ENCODE measurements around the gene TNS3.
"Not testable (repeated sequence)": the region's sequence is repeated elsewhere in the genome, so short reads cannot be mapped to it uniquely, and the experiment has no call there.

Gene TNS3

GRCh38 chr7:47452295-47452694 lies 129.6 kb downstream of the TNS3 start:
- no peak for DNase-seq (ENCODE audit: low read depth in 2 of 2)

DNA sequence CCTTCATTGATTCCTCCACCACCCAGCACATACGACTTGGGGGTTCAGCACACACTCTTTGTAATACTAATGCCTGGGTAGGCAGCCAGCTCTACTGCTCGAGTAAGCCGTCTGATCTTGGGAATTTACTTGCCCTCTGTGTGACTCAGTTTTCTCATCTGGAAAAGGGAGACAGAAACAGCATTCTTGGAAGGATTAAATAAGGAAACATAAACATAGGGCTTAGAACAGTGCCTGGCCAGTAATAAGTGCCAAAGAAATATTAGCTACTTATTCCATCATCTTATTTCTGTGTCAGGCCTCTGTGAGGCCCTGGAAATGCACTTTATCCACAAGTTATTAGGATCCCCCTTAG lies 130.1 kb downstream of the TNS3 start:
- no peak for DNase-seq (ENCODE audit: low read depth in 2 of 2)

GRCh38 chr7:47449810-47450590 lies 131.9 kb downstream of the TNS3 start:
- no peak for DNase-seq (ENCODE audit: low read depth in 2 of 2)

GRCh38 chr7:47448971-47449370 lies 132.9 kb downstream of the TNS3 start:
- no peak for DNase-seq (ENCODE audit: low read depth in 2 of 2)

- DNase-seq (ENCODE audit: low read depth in 2 of 2), result no peak
Observed at GRCh38 chr7:47447621-47448349, 134.1 kb downstream of the TNS3 start.

GRCh38 chr7:47446871-47447466 lies 134.9 kb downstream of the TNS3 start:
- DNase-seq (ENCODE audit: low read depth in 2 of 2), result no peak

DNA sequence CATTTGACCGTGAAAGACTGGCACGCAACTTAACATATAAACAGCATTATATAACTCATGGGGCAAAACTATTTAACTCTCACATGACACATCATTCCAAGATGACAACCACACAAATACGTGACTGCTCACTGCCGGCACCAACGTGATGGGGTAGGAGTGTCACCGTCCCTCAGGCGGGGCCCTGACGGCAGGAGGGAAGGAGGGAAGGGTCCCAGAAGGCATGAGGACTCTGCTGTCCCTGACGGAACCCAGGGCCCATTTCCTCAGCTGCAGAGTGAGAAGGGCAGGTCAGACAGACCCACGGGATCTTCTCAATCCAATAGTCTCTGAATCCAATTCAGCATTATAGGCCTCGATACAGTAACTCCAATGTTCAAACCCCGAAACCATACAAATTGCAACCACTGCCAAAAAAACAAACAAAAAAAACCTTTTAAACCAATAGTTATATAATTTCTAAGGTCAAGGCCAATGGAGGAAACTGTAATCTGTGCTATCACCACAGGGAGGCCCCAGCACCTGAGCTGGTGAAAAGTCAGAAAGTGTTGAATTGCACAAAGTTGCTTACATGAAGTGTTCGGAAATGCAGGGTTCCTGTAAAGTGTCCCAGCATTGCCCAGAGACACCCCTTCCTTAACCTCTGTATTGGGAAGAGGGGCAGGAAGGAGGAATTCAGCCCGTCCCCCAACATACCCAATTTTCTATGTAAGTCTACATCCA lies 137.4 kb downstream of the TNS3 start:
- no peak for DNase-seq (ENCODE audit: low read depth in 2 of 2)

DNA sequence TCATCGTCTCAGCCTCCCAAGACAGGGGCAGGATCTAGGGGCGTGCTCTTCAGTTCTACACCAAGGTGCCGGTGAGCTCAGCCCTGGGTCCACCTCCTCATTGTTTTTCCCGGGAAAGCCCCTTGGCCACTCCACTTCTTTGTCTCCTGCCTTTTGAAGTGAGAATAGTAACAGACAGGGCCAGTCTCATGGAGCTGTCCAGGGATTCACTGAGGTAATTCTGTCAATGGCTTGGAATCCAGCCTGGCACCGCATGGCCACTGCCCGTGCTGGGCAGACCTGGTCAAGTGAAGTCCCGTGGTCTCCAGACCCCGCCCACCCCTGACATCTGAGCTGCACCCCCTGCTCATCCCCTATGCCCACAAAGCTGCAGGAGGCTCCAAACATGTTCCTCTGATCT lies 138.9 kb downstream of the TNS3 start:
- no peak for DNase-seq (ENCODE audit: low read depth in 2 of 2)

DNA sequence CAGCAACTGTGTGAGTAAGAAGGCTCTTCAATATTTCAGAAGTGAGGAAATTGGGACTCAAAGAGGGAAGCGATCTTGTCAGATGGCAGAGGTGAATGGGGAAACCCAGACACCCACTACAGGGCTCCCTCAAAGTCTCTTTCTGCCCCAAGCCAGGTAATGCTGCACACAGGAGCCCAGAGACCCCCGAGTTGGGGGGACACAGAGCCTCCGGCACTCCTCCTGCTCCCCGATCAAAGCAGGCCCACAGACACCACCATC lies 139.4 kb downstream of the TNS3 start:
- DNase-seq (ENCODE audit: low read depth in 2 of 2), result no peak

DNA sequence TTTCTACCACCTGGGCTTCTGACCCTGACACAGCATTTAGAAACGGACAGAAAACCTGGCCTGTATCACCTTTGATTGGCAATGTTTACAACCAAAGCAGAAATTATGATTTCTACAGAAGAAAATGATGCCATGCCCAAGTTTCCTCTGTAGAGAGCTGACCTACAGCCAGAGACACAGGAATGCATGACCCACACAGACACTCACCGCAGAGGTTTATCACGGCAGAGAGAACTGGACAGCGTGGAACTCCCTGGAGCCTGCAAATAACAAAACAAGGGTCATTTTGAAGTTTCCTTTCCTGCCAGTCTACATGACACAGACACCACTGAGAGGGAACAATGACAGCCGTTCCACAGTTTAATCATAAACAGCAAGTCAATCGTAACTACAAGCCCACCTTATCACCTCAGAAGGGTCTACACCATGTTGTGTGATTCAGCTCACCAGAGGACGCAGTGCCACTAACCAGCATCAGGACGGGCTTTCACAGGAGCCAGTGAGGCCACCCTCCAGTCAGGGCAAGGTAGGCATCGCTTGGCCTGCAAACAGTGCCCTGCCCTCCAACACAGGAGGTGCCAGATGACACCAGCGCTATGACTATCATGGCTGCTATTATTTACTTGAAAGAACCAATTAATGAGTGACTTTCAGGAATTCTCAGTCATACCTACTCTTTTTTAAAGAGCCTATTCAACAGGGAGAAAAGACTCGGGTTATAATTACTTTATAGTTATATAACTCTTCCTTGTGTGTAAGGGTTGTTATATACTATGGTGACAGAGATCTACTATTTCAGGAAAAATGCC lies 139.9 kb downstream of the TNS3 start:
- DNase-seq (ENCODE audit: low read depth in 2 of 2), result no peak

DNA sequence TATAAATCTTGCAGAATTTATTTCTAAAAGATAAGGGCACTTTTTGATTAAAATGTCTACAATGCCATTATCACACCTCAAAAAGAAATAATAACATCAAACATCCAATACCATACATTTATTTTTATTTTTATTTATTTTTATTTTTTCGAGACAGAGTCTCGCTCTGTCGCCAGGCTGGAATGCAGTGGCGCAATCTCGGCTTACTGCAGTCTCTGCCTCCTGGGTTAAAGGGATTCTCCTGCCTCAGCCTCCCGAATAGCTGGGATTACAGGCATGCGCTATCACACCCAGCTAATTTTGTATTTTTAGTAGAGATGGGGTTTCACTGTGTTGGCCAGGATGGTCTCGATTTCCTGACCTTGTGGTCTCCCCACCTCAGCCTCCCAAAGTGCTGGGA lies 140.9 kb downstream of the TNS3 start:
- not testable (repeated sequence) for DNase-seq (ENCODE audit: low read depth in 2 of 2)

GRCh38 chr7:47440320-47440719 lies 141.6 kb downstream of the TNS3 start:
- DNase-seq (ENCODE audit: low read depth in 2 of 2), result no peak

DNA sequence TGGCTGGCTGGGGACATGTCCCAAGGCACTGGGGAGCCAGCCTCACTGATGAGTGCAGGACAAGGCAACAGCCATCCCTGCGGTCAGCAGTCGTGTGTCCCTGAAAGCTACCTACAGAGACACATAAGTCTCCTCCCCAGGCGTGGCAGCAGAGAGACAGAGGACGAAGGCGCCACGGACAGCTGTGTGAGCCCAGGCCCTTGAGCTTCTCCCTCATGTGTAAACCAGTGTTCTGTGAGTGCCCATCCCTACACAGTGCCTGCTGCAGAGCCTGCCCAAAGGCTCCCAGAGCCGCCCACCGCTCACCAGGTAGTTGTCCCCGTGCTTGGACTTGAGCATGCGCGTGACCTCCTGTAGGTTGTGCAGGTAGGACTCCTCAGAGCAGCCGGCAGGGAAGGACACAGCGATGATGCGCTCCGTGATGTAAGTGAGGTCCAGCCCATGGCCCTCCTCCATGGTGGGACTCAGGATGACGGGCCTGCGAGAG lies 142.7 kb downstream of the TNS3 start:
- DNase-seq (ENCODE audit: low read depth in 2 of 2), result no peak

DNA sequence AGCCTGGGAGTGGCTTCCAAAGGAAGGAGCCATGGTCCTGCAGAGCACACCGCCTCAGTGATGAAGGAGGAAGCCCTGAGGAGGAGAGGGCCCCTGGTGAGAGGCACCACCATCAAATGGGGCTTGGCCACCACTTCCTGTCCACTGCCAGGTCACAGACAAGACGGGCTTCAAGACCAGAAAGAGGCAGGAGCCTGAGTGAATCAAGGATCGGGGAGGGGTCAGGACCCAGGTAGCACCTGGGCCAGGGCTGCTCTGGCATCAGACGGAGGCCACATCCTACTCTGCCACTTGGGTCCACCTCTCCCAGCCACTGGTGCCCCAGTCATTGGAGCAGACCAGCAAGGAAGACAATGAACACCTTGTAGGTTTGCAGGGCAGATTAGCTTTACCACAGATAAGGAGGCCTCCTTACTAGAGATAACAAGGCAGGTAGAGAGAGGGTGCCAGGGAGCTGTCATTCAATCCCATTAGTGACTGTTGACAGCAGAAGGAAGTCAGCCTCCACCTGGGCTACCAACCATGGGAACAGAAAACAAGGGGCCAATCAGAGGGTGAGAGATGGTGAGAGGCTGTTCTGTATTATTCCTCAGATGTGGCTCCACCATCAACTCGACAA lies 143.4 kb downstream of the TNS3 start:
- DNase-seq (ENCODE audit: low read depth in 2 of 2), result no peak

DNA sequence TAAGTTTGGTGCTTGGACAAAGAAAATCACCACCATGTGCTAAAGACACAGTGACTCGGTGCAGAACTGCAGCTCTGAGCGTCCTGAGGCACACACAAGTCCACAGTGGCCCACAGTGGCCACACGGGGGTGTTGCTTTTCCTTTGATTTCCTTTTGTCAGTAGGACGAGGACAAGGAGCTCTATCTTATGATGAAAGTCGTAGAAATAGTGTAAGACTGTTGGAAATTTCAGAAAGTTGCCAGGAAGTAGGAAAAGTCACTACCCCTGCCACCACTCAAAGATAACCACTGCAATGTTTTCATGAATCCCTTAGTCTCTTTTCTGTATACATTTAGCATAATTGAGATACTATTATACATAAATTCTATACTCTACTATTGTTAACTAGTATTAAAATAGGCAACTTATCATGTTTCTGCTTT lies 146.0 kb downstream of the TNS3 start:
- no peak for DNase-seq (ENCODE audit: low read depth in 2 of 2)

DNA sequence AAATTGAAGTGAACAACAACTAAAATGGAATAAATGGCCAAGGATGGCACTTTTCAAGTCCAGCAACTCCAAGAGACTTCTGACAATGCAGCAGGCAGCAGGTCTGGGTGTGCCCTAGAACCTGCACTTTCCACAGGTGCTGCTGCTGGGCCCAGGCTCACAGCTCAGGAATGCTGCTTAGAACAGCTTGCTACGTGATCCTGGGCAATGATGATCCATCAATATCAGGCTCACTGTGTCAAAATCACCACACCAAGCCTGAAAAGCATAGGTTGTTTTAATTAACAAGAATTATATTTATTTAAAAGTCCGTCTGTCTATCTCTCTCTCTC lies 148.4 kb downstream of the TNS3 start:
- DNase-seq (ENCODE audit: low read depth in 2 of 2), result no peak

DNA sequence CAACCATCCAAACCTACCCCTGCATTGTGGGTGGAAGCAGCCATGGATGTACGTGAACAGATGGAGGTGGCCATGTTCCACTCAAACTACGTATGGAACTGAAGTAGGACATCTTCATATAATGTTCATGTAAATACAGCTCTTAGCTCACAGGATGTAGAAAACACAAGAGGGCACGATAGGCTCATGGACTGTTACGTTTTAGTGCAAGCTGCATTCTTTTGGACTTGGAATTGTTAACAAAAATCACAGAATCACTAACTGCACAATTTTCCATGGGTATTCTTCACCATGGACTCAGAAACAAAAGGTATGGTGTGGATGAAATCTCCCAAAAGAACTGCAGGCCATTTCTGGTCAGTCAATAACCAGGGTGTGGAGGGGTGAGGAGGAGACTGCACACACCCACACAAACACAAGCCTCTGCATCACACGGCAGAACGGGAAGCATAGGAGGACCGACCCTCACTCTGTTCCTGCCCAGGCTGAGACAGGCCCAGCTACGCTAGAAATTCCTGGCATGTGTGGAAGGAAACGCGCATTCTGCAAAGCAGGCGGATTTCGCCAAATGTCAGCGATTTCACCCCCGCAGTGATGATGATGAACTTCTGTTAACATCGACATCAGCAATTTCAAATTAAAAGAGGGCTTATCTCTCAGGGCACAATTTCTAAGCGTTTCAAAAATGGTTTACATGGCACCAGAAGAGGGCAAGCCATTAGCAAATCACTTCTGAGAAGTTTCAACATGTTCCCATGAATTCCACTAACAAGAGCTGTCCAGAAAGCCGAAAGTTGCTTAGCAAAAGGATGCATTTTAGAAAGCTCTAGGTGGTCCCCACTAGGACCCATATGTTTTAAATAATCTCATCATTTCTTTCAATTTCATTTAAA lies 149.0 kb downstream of the TNS3 start:
- no peak for DNase-seq (ENCODE audit: low read depth in 2 of 2)

- DNase-seq (ENCODE audit: low read depth in 2 of 2), result no peak
Observed at GRCh38 chr7:47430422-47430821, 151.5 kb downstream of the TNS3 start.

DNA sequence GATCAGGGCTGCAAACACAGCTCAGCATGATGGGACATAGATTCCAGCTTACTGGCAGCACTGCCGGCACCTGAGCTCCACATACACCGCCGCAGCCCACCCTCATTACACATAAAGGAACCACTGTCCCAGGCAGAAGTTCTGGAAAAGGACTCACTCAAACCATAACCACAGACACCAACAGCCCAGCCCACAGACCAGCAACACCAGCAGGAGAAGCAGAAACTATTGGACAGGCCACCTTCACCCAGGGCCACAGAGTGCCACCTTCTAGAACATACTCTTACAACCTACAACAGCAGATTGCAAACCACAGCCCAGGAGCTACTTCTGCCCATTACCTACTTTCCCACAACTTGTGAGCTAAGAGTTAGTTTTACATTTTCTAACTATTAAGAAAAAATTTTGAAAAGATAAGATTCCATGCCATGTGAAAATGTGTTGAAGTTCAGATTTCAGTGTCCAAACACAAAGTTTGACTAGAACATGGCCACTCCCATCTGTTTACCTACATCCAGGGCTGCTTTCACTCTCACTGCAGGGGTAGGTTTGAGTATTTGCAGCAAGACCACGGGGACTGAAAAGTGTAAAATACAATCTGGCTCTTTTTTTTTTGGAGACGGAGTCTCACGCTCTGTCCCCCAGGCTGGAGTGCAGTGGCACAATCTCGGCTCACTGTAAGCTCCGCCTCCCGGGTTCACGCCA lies 153.0 kb downstream of the TNS3 start:
- no peak for DNase-seq (ENCODE audit: low read depth in 2 of 2)

Measured in stimulated activated CD4-positive, alpha-beta T cell treated with anti-CD3 and anti-CD28 coated beads, Interleukin-1b, Interleukin-23, amount 100 ng/mL, for 4 hours (primary cell).